NAMALWA (cell line): ENCODE results near the gene WDR7.

Experiments
- DNase-seq: peaks from one replicate; pipeline ENCODE4 v3.0.0-alpha.2; 2015; ENCODE audit warnings: low spot score

WDR7 gene

DNA sequence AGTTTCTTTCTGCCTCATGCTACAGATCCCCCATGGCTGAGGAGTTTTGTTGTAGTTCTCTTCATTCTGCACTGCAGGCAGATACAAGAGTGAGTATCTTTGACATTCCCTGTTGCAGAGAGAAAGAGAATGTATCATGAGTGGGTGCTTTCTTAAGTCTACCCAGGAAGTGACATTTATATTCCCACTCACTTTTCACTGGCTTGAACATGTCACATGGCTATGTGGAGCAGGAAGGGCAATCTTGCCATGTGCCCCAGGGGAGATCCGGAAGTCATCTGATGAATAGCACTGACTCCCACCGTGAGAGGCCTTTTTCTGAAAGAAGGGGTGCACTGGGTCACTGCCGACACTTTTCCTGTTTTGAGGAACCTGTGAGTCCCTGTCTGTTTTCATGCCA lies 429.3 kb downstream of the WDR7 start:
- no peak for DNase-seq

DNA sequence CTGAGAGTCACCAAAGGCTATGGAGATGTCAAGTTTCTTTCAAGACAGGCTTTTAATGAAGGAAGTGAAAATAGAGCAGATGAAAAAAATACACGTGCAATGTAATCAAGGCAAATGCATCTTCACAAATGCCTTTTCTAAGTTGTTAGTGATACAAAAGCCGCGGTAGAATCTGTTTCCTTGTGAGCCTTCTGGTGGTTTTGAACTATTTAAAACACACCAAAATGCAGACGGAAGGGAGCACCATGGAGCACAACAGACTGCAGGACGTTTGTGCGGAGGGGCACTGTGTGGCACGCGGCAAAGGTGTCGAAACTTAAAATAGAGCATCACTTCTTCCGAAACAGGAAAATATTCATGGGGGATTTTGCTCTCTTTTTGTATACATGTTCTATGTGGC lies 430.7 kb downstream of the WDR7 start:
- DNase-seq, result no peak

DNA sequence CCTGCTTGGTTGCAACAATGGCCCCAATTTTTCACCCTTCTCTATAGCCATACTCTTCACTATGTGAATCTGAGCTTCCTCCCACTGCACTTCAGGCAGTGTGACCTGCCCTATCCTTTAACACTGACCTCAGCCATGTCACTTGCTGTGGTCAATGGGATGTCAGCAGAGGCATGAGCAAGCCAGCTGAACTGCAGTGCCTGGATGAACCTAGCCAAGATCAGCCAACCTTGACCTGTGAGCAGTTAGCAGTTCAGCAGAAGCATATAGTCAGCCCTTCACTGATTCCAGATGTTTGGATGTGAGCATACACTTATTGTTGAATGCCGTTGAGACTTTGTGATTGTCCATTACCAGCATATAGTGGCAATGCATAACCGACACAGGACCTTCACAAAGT lies 432.3 kb downstream of the WDR7 start:
- DNase-seq, result no peak

DNA sequence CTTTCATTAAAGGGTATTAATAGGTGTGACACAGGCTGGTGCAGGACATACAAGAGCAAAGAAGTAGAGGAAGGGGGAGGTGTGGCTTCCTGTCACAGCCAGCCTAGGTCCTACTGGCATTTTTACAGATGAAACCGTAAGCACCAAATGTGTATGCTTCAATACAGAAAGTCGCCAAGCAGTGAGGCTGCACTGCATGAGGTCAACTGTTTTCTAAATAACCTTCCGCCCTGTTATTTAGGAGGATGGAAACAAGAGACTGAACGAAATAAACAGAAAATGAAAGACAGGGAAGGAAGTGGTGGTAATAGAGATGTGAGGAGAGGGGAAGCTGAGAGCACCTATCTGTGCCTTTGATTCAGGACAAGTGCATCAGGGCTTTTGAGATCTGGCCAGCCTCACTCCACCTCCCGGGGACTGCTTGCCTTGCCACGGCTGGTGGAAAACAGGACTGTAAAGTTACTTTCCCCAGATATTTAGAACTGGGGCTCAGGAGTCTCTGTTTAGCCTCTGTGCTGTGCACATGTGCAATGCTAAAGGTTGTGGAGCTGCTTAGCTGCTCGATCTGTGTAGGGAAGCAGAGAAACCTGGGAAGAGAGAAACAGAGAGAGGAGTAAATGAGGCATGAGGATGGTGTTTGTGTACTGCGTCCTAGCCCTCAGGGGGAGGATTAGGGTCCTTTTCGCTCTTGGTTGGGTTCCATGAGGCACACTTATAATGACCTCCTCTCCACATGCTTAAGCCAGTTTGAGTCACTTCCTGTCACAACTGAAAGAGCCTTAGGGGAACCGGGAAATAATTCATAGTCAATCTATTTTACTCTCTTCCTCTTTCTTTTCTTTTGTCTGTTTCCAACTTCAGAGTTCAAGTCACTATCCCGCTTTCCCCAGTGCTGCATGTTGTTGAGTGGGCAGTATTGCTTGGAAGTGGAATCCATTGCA lies 433.4 kb downstream of the WDR7 start:
- no peak for DNase-seq

DNA sequence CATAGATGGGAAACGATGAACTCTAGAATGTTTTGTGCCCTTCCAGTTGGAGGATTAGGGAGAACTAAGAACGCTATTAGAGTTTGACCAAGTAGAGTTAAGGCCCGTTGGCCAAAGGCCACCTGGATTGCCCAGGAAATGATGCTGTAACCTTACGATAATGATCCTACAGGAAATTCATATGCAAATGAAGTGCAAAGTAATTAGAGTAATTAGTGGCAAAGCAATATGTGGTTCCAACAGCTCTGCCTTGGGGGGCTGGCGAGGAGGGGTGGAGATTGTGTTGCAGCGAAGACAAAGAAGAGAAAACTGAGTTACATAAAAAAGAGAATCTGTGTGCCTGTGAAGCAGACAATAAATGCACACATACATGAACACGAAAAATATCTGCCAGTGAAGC lies 434.2 kb downstream of the WDR7 start:
- no peak for DNase-seq

DNA sequence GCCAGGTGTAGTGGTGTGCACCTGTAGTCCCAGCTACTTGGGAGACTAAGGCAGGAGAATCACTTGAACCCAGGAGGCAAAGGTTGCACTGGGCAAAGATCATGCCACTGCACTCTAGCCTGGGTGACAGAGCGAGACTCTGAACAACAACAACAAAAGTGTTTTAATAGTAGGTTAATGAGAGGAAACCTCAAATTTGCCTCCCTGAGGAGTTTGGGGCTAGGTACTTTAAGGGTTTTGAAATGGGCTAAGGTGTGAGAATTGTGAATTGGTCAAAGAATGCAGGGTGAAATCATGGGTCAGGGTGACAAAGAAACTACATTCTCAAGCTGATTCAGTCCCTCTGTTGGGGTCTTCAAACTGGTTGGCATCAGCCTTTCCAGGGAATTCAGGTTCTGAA lies 435.0 kb downstream of the WDR7 start:
- DNase-seq, result no peak
